Neural progenitor cell (in vitro differentiated cells): ENCODE measurements around the gene RPSA.

ENCODE experiments used
- EZH2 ChIP-seq: fragments of 200-600 bp; sonication (generic); IDR thresholded peaks from 2 replicates; pipeline ENCODE4 v1.6.1; 2017; ENCODE audit warnings: antibody characterized with exemption, mild to moderate bottlenecking, moderate library complexity
- TF ChIP-seq, protein P1 (sequence below): fragments of 200-600 bp; sonication (generic); IDR thresholded peaks from 2 replicates; pipeline ENCODE4 v1.5.1; 2017; ENCODE audit warnings: antibody characterized with exemption, mild to moderate bottlenecking

DNA sequence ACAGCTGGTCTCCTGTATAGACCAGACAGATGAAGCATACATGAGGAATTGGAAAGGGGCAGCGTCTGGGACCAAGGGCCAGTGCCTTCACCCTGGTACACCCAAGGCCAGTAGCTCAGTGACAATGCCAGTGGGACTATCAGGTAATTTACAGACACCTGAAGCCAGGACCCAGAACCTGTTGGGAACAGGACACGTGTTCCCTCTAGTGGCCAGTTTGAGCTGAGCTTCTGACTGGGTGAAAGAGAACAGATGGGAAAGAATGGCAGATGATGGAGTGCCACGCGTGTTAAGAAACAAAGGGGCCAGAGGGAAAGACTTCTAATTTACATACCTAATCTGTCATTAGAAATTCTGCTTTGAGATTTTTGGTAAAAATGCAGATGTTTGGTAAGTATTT, 28.4 kb upstream of the RPSA start:
- TF ChIP-seq EZH2 = no peak
- TF ChIP-seq, protein P1, sequence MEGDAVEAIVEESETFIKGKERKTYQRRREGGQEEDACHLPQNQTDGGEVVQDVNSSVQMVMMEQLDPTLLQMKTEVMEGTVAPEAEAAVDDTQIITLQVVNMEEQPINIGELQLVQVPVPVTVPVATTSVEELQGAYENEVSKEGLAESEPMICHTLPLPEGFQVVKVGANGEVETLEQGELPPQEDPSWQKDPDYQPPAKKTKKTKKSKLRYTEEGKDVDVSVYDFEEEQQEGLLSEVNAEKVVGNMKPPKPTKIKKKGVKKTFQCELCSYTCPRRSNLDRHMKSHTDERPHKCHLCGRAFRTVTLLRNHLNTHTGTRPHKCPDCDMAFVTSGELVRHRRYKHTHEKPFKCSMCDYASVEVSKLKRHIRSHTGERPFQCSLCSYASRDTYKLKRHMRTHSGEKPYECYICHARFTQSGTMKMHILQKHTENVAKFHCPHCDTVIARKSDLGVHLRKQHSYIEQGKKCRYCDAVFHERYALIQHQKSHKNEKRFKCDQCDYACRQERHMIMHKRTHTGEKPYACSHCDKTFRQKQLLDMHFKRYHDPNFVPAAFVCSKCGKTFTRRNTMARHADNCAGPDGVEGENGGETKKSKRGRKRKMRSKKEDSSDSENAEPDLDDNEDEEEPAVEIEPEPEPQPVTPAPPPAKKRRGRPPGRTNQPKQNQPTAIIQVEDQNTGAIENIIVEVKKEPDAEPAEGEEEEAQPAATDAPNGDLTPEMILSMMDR = peak; percentile 81
